MM.1S (cell line): Measurements from ENCODE around the gene AGAP1.

Experiments
- DNase-seq: peaks from one replicate; pipeline ENCODE4 v3.0.0-alpha.2; 2015
- H2AFZ ChIP-seq: fragments of 300-600 bp; sonication (generic); 2 replicates; pipeline ENCODE4 v1.6.0; 2016; ENCODE audit warnings: antibody characterized with exemption, low read length
- H3F3A ChIP-seq: fragments of 300-600 bp; sonication (generic); 2 replicates; pipeline ENCODE4 v1.6.1; 2016; ENCODE audit warnings: mild to moderate bottlenecking, antibody characterized with exemption, low read length, moderate library complexity, mixed read lengths; ENCODE audit not compliant: insufficient read depth
- H3K27ac ChIP-seq: fragments of 300-600 bp; sonication (generic); 2 replicates; pipeline ENCODE4 v1.5.1; 2016; ENCODE audit warnings: mild to moderate bottlenecking, low read length
- H3K27me3 ChIP-seq: fragments of 300-600 bp; sonication (generic); replicated peaks from 2 replicates; pipeline ENCODE4 v1.6.0; 2016; ENCODE audit warnings: low read length; ENCODE audit not compliant: insufficient read depth
- H3K36me3 ChIP-seq: fragments of 300-600 bp; sonication (generic); replicated peaks from 2 replicates; pipeline ENCODE4 v1.6.1; 2016; ENCODE audit warnings: mild to moderate bottlenecking, low read length, mixed read lengths; ENCODE audit not compliant: insufficient read depth
- H3K4me1 ChIP-seq: fragments of 300-600 bp; sonication (generic); 2 replicates; pipeline ENCODE4 v1.6.1; 2016; ENCODE audit warnings: low read length, mixed read lengths
- H3K4me2 ChIP-seq: fragments of 300-600 bp; sonication (generic); 2 replicates; pipeline ENCODE4 v1.6.0; 2016; ENCODE audit warnings: low read depth, low read length
- H3K4me3 ChIP-seq: fragments of 300-600 bp; sonication (generic); 2 replicates; pipeline ENCODE4 v1.5.1; 2016; ENCODE audit warnings: low read length, mixed read lengths
- H3K79me2 ChIP-seq: fragments of 300-600 bp; sonication (generic); 2 replicates; pipeline ENCODE4 v1.6.1; 2016; ENCODE audit warnings: mixed run types, low read length, mixed read lengths
- H3K9ac ChIP-seq: fragments of 300-600 bp; sonication (generic); 2 replicates; pipeline ENCODE4 v1.6.1; 2016; ENCODE audit warnings: low read length, mixed read lengths
- H3K9me2 ChIP-seq: fragments of 300-600 bp; sonication (generic); replicated peaks from 2 replicates; pipeline ENCODE4 v1.6.1; 2016; ENCODE audit warnings: mild to moderate bottlenecking, low read length, mixed read lengths; ENCODE audit not compliant: insufficient read depth
- H3K9me3 ChIP-seq: fragments of 300-600 bp; sonication (generic); replicated peaks from 2 replicates; pipeline ENCODE4 v1.6.1; 2016; ENCODE audit warnings: mild to moderate bottlenecking, low read length, mixed read lengths; ENCODE audit not compliant: insufficient read depth
- H4K20me1 ChIP-seq: fragments of 300-600 bp; sonication (generic); 2 replicates; pipeline ENCODE4 v1.6.1; 2016; ENCODE audit warnings: mild to moderate bottlenecking, low read length, moderate library complexity, mixed read lengths; ENCODE audit not compliant: insufficient read depth
- EZH2 ChIP-seq: fragments of 300-600 bp; sonication (generic); optimal IDR thresholded peaks from 2 replicates; pipeline ENCODE3; 2017; ENCODE audit warnings: low read depth, mild to moderate bottlenecking, antibody characterized with exemption, low read length, mixed read lengths
- EZH2phosphoT487 ChIP-seq: fragments of 300-600 bp; sonication (generic); IDR thresholded peaks from 2 replicates; pipeline ENCODE4 v1.6.1; 2018; ENCODE audit warnings: antibody characterized with exemption, low read length
- TF ChIP-seq, protein P1 (sequence below): fragments of 300-600 bp; sonication (generic); IDR thresholded peaks from 2 replicates; pipeline ENCODE4 v1.5.1; 2016; ENCODE audit warnings: antibody characterized with exemption, low read length, mixed read lengths

AGAP1 gene

DNA sequence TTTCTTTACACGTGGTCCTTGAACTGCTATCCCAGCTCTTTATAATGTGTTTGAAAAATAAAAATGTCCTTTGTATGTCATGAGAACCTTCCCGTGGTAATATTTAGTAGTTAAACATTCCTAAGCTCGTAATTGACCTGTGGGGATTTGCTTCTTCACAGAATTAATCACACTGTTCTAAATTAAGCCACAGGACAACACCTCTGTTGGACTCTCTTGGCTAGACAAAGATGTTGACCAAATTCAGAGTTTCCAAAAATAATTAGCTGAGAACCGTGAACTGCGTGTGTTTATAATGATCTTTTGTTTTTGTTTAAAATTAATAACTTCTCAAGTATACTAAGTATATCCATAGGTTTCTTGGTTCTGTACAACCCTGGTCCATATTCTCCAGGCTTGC lies 528.3 kb downstream of the AGAP1 start:
- H3K4me3 ChIP-seq: no peak overlapping the region
- H3K27me3 ChIP-seq: no peaks in the 10 kb centered on the region
- H3K9me2 ChIP-seq: no peaks in the 10 kb centered on the region
- no peaks in the 10 kb centered on the region for H3K4me1 ChIP-seq
- H3F3A ChIP-seq: no peaks in the 10 kb centered on the region
- H4K20me1 ChIP-seq: no peaks in the 10 kb centered on the region
- no peak for DNase-seq
- no peak overlapping the region for H2AFZ ChIP-seq
- no peaks in the 10 kb centered on the region for H3K79me2 ChIP-seq
- H3K27ac ChIP-seq: no peak overlapping the region
- no peak for TF ChIP-seq EZH2
- TF ChIP-seq EZH2phosphoT487: no peak
- TF ChIP-seq, protein P1, sequence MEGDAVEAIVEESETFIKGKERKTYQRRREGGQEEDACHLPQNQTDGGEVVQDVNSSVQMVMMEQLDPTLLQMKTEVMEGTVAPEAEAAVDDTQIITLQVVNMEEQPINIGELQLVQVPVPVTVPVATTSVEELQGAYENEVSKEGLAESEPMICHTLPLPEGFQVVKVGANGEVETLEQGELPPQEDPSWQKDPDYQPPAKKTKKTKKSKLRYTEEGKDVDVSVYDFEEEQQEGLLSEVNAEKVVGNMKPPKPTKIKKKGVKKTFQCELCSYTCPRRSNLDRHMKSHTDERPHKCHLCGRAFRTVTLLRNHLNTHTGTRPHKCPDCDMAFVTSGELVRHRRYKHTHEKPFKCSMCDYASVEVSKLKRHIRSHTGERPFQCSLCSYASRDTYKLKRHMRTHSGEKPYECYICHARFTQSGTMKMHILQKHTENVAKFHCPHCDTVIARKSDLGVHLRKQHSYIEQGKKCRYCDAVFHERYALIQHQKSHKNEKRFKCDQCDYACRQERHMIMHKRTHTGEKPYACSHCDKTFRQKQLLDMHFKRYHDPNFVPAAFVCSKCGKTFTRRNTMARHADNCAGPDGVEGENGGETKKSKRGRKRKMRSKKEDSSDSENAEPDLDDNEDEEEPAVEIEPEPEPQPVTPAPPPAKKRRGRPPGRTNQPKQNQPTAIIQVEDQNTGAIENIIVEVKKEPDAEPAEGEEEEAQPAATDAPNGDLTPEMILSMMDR: no peak
- H3K4me2 ChIP-seq: no peak overlapping the region
- no peaks in the 10 kb centered on the region for H3K9me3 ChIP-seq
- H3K9ac ChIP-seq: no peak overlapping the region
- H3K36me3 ChIP-seq: no peaks in the 10 kb centered on the region

DNA sequence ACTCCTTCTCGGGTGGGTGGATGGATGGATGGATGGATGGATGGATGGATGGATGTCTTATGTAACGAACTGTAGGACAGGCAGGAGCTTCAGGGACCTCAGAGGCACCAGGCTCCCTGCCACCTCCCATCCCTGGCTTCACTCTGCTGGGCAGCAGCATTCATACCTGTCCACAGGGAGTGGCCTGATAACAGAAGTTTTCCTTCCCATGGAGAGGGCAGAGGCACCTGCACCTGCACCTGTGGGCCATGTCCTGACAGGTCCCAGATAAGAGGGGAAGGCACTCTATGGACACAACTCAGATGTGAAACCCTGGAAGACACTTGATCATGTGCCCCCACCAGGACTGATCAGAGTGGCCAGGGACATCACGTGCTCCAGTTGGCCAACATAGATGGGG lies 532.0 kb downstream of the AGAP1 start:
- no peaks in the 10 kb centered on the region for H4K20me1 ChIP-seq
- H2AFZ ChIP-seq: no peak overlapping the region
- no peak overlapping the region for H3K9ac ChIP-seq
- no peaks in the 10 kb centered on the region for H3K27me3 ChIP-seq
- DNase-seq: no peak
- TF ChIP-seq, protein P1: no peak
- TF ChIP-seq EZH2: no peak
- TF ChIP-seq EZH2phosphoT487: no peak
- H3F3A ChIP-seq: no peaks in the 10 kb centered on the region
- H3K4me2 ChIP-seq: no peak overlapping the region
- H3K9me3 ChIP-seq: no peaks in the 10 kb centered on the region
- H3K4me1 ChIP-seq: no peaks in the 10 kb centered on the region
- H3K4me3 ChIP-seq: no peak overlapping the region
- no peaks in the 10 kb centered on the region for H3K79me2 ChIP-seq
- H3K36me3 ChIP-seq: no peaks in the 10 kb centered on the region
- H3K27ac ChIP-seq: no peak overlapping the region
- H3K9me2 ChIP-seq: no peaks in the 10 kb centered on the region

DNA sequence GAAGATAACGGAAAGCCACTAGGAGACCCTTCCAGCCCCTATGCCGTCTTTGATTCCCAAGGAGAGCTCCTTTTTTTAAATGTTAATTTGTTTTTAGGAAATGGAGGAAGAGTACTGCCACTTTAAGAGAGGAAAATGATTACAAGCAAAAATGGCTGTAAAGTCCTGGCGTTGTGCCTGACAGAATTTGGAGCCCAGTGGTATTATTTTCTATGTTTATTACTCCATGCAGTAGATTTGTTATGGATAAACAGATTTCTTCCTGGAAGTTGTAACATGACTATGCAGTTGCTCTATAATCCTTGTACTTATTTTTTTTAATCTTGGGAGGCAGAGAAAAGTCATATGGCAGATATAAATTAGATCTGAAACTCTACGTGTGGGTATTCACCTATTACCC lies 533.0 kb downstream of the AGAP1 start:
- no peak overlapping the region for H3K9ac ChIP-seq
- no peaks in the 10 kb centered on the region for H3K9me3 ChIP-seq
- DNase-seq: no peak
- no peaks in the 10 kb centered on the region for H3K79me2 ChIP-seq
- H3K27ac ChIP-seq: no peak overlapping the region
- H3F3A ChIP-seq: no peaks in the 10 kb centered on the region
- H4K20me1 ChIP-seq: no peaks in the 10 kb centered on the region
- no peak overlapping the region for H2AFZ ChIP-seq
- no peaks in the 10 kb centered on the region for H3K27me3 ChIP-seq
- H3K4me2 ChIP-seq: no peak overlapping the region
- H3K4me1 ChIP-seq: no peaks in the 10 kb centered on the region
- H3K36me3 ChIP-seq: no peaks in the 10 kb centered on the region
- TF ChIP-seq EZH2phosphoT487: no peak
- TF ChIP-seq, protein P1: no peak
- no peak for TF ChIP-seq EZH2
- H3K4me3 ChIP-seq: no peak overlapping the region
- no peaks in the 10 kb centered on the region for H3K9me2 ChIP-seq
